RWPE2 (cell line): ENCODE data around the gene MPZL1.

Source experiments
- ATAC-seq: fragments of 200-7000 bp; cut with Tn5 transposase; 3 replicates; pipeline ENCODE4 v1.9.1; 2021; ENCODE audit warnings: low read depth
- DNase-seq: peaks from one replicate; pipeline ENCODE4 v3.0.0-alpha.2; 2020; ENCODE audit warnings: low spot score
- H3K27ac ChIP-seq: fragments of 450-650 bp; 2 replicates; pipeline ENCODE4 v1.5.1; 2017; ENCODE audit warnings: mild to moderate bottlenecking; ENCODE audit not compliant: poor library complexity, severe bottlenecking
- H3K27me3 ChIP-seq: fragments of 250-450 bp; sonication (Bioruptor Pico); 2 replicates; pipeline ENCODE4 v1.5.1; 2021; ENCODE audit warnings: mild to moderate bottlenecking, moderate library complexity; ENCODE audit not compliant: insufficient read depth, poor library complexity, severe bottlenecking
- H3K36me3 ChIP-seq: fragments of 250-450 bp; sonication (Bioruptor Pico); 2 replicates; pipeline ENCODE4 v1.5.1; 2020; ENCODE audit warnings: low read depth, mild to moderate bottlenecking, moderate library complexity
- H3K4me1 ChIP-seq: fragments of 250-450 bp; sonication (Bioruptor Pico); 2 replicates; pipeline ENCODE4 v1.5.1; 2021; ENCODE audit warnings: mild to moderate bottlenecking, moderate library complexity; ENCODE audit not compliant: insufficient read depth, poor library complexity, severe bottlenecking
- H3K4me3 ChIP-seq: fragments of 250-450 bp; sonication (Bioruptor Pico); 2 replicates; pipeline ENCODE4 v1.5.1; 2021; ENCODE audit warnings: mild to moderate bottlenecking, moderate library complexity; ENCODE audit not compliant: severe bottlenecking
- H3K9me3 ChIP-seq: fragments of 250-450 bp; sonication (Bioruptor Pico); 2 replicates; pipeline ENCODE4 v1.5.1; 2021; ENCODE audit warnings: mild to moderate bottlenecking, moderate library complexity; ENCODE audit not compliant: severe bottlenecking
- TF ChIP-seq, protein P1 (sequence below): fragments of 450-650 bp; IDR thresholded peaks from one replicate; pipeline ENCODE4 v1.5.1; 2017; ENCODE audit warnings: mild to moderate bottlenecking, moderate library complexity; ENCODE audit not compliant: poor library complexity, severe bottlenecking

The MPZL1 gene

DNA sequence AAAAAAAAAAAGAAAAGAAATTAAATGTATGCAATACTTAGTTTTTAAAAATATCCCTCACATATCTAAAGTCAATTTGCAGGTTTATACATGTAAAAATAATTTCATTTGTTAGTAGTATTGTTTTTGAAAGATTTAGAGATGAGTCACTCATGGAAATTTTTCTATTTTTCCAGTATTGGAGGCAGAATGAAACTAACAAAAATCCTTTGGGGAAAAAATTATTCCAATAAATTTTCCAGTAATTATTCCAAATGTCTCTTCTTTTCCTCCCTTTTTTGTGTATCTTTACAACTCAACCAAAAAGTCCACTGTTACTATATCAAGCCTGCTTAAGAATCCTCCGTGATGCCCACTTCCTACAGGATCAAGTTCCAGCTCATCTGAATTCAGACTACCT lies 29.9 kb downstream of the MPZL1 start:
- Histone ChIP-seq H3K9me3 (no peaks in the 10 kb centered on the region), H3K36me3 (no peaks in the 10 kb centered on the region), H3K4me1 (peaks cover 47% of the 10 kb centered on the region), H3K4me3 (no peak overlapping the region), H3K27ac (peak overlapping the region; percentile 83), H3K27me3 (no peaks in the 10 kb centered on the region)
- ATAC-seq (no peak), DNase-seq (no peak)
- TF ChIP-seq, protein P1, sequence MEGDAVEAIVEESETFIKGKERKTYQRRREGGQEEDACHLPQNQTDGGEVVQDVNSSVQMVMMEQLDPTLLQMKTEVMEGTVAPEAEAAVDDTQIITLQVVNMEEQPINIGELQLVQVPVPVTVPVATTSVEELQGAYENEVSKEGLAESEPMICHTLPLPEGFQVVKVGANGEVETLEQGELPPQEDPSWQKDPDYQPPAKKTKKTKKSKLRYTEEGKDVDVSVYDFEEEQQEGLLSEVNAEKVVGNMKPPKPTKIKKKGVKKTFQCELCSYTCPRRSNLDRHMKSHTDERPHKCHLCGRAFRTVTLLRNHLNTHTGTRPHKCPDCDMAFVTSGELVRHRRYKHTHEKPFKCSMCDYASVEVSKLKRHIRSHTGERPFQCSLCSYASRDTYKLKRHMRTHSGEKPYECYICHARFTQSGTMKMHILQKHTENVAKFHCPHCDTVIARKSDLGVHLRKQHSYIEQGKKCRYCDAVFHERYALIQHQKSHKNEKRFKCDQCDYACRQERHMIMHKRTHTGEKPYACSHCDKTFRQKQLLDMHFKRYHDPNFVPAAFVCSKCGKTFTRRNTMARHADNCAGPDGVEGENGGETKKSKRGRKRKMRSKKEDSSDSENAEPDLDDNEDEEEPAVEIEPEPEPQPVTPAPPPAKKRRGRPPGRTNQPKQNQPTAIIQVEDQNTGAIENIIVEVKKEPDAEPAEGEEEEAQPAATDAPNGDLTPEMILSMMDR, result no peak

DNA sequence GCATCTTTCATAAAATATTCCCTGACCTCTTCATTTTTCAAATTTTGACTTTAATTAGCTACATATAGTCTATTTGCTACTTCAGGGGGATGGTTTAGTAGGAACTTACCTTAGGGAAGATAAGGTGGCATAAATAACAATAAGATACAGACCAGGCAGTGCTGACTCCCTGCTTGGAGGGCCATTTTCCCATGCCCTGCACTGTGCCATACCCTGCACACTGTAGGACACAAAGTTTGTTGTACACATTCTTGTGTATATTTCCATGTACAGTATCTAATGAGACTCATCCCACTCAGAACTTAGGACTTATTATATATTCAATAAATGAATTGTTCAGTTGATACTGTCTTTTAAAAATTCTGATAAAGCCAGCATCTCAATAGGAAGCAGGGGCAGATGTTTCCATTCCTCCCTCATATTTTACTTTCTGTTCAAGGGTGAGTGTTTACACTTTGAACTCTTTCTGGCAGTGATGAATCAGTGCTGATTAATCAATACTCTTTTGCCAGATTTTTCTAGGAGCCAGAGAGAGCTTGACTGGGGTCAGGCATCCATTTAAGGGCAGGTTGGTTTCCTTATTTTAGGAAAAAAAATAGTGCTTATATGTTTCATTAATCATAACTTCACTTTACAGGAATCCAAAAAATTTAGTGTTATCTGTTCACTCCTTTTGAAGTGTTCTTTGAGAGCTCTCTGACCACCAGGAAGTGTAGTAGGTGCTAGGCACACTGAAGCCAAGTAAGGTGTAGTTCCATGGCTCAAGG lies 30.6 kb downstream of the MPZL1 start:
- TF ChIP-seq, protein P1, result no peak
- 0 out of 2 replicates have a peak, but pooled peaks cover 2% of the 10 kb centered on the region for H3K36me3 ChIP-seq
- peak overlapping the region; percentile 83 for H3K27ac ChIP-seq
- DNase-seq (no peak), ATAC-seq (peak; percentile 75)
- peaks cover 47% of the 10 kb centered on the region for H3K4me1 ChIP-seq
- no peak overlapping the region for H3K4me3 ChIP-seq
- no peaks in the 10 kb centered on the region for H3K9me3 ChIP-seq
- no peaks in the 10 kb centered on the region for H3K27me3 ChIP-seq

DNA sequence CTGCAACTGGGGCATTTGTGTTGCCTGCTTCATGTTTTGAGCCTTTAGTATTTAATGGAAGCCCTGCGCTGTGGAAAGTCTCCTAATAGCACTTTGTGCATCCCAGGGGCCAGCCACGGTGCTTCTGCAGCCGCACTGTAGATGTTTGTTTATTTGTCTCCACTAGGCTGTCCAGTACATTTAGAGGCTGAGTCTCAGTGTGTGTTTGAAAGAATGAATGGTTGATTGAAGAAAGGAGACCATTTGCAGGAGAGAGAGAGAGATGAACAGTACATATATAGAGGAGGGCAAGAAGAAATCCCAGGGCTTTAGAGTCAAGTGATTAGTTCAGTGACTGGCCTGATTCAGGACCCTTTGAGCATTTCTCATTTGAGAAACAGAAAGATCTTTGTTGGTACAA lies 33.9 kb downstream of the MPZL1 start:
- TF ChIP-seq, protein P1, result no peak
- Histone ChIP-seq H3K27ac (no peak overlapping the region), H3K27me3 (no peaks in the 10 kb centered on the region), H3K4me3 (no peak overlapping the region), H3K4me1 (peaks cover 28% of the 10 kb centered on the region), H3K36me3 (0 out of 2 replicates have a peak, but pooled peaks cover 4% of the 10 kb centered on the region), H3K9me3 (no peaks in the 10 kb centered on the region)
- no peak for ATAC-seq
- DNase-seq, result no peak

DNA sequence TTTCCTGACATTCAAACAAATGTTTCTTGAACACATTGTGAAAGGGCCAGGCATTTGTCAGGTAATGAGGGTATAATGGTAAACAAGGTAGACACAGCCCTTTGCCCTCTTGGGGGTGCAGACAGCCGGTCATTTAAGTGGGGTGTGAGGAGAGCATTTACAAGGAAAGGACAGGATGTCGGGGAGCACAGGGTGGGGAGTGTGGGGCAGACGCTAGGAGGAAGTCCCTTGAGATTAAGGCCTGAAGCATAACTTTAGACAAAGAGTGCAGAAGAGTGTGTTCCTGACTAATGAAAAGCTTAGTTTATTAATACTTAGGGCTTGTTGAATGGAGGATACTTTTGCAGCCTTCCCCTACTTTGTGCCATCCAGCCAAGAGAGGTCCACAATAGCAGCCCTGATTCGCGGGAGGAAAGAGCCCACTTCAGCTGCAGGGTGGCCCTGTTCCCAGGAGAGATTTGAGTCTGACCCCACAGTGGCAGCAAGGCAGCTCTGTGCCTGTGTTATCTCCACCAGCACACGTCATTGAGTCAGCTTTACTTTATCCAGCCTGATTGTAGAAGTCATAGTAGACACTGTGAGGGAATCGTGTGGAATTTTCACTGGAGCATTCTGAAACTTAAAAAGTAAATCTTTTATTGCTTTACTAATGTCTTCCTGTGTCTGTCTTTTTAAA lies 35.1 kb downstream of the MPZL1 start:
- Histone ChIP-seq H3K4me1 (peaks cover 16% of the 10 kb centered on the region), H3K27ac (no peak overlapping the region), H3K27me3 (no peaks in the 10 kb centered on the region), H3K36me3 (0 out of 2 replicates have a peak, but pooled peaks cover 4% of the 10 kb centered on the region), H3K4me3 (no peak overlapping the region), H3K9me3 (no peaks in the 10 kb centered on the region)
- no peak for DNase-seq
- TF ChIP-seq, protein P1, result no peak
- no peak for ATAC-seq
